Spleen (tissue), 11 donors: ENCODE measurements around the gene PRSS21. TPM values are rescaled to one million over a fixed set of nuclear protein-coding genes. Genes with fewer than 3 reads are reported as not detected.
A peak's percentile ranks its signal among the peaks of the same experiment; 100 is the strongest.

Source experiments
- DNase-seq: peaks from one replicate; pipeline ENCODE4 v3.0.0-alpha.2; 2020
- H3K27ac ChIP-seq, 8 donors: fragments of 200-600 bp; sonication (generic) in 7 of 8; 1 replicate in 4 of 8; 2 replicates in 4 of 8; pipeline versions ENCODE4 v1.5.0 to v1.8.0; 2016 to 2021; ENCODE audit warnings: inconsistent platforms in 4 of 8, mild to moderate bottlenecking in 4 of 8, moderate library complexity in 1 of 8
- H3K27me3 ChIP-seq, 7 donors: fragments of 200-600 bp; sonication (generic) in 6 of 7; replicated peaks in 1 of 7; 1 replicate in 4 of 7; 2 replicates in 3 of 7; pipeline versions ENCODE4 v1.5.0 to v1.8.0; 2016 to 2021; ENCODE audit warnings: inconsistent platforms in 3 of 7, mild to moderate bottlenecking in 1 of 7
- H3K36me3 ChIP-seq, 6 donors: fragments of 200-600 bp; sonication (generic) in 5 of 6; 1 replicate in 4 of 6; 2 replicates in 2 of 6; pipeline versions ENCODE4 v1.5.0 to v1.8.0; 2016 to 2021; ENCODE audit warnings: inconsistent platforms in 2 of 6
- H3K4me1 ChIP-seq, 6 donors: fragments of 200-600 bp; sonication (generic) in 5 of 6; 1 replicate in 3 of 6; 2 replicates in 3 of 6; pipeline versions ENCODE4 v1.5.0 to v1.8.0; 2016 to 2021; ENCODE audit warnings: inconsistent platforms in 3 of 6
- H3K4me3 ChIP-seq, 8 donors: fragments of 200-600 bp; sonication (generic) in 7 of 8; 1 replicate in 4 of 8; 2 replicates in 4 of 8; pipeline versions ENCODE4 v1.5.0 to v1.8.0; 2016 to 2021; ENCODE audit warnings: inconsistent platforms in 4 of 8, mild to moderate bottlenecking in 4 of 8, moderate library complexity in 2 of 8
- H3K9me3 ChIP-seq, 8 donors: fragments of 200-600 bp; sonication (generic) in 7 of 8; 1 replicate in 4 of 8; 2 replicates in 4 of 8; pipeline versions ENCODE4 v1.5.0 to v1.8.0; 2016 to 2021; ENCODE audit warnings: inconsistent platforms in 4 of 8
- CTCF ChIP-seq, 11 experiments: fragments of 200-600 bp in 7 of 11; fragments of 450-650 bp in 4 of 11; sonication (generic) in 4 of 11; IDR thresholded peaks in 8 of 11; conservative IDR thresholded peaks in 3 of 11; 1 replicate in 7 of 11; 2 replicates in 4 of 11; pipeline versions ENCODE4 v1.4.0 to v1.8.0; 2016 to 2021; ENCODE audit warnings: antibody characterized with exemption in 11 of 11, inconsistent platforms in 4 of 11, mild to moderate bottlenecking in 1 of 11
- POLR2A ChIP-seq, 3 donors: fragments of 450-650 bp; IDR thresholded peaks; one replicate each; pipeline ENCODE4 v1.5.1; 2017; ENCODE audit warnings: antibody characterized with exemption in 3 of 3, mild to moderate bottlenecking in 1 of 3
- POLR2AphosphoS5 ChIP-seq, 3 donors: sonication (generic); formaldehyde crosslinking; IDR thresholded peaks; one replicate each; pipeline ENCODE4 v1.5.1; 2017; ENCODE audit warnings: antibody characterized with exemption in 3 of 3
- WGBS, 5 donors: extraction: QIAGEN DNeasy Blood & Tissue Kit in 3 of 5; methylation state at CpG; one replicate each; pipeline versions ENCODE4 v1.1.5 to v1.1.7; 2013 to 2018; 5-methylcytosine and 5-hydroxymethylcytosine counted together
- intact Hi-C: fragments of 100-400 bp; cut with DNase I; formaldehyde crosslinking; loops from one replicate; pipeline ENCODE4 v1.15.0; 2023; ENCODE audit warnings: low total_unique reads
- polyA plus RNA-seq, 3 donors: library from polyadenylated mRNA; stranded (reverse); fragments of 200-250 nt; gene quantifications; one replicate each; pipeline ENCODE4 v1.2.1, GENCODE V29; 2013
- total RNA-seq, 7 donors: library from RNA; depleted of rRNA in 3 of 7; stranded (reverse); fragments of >200 nt in 3 of 7; fragmentation: NEBNext Ultra II Directional in 4 of 7; extraction: Animal tissue kit (Norgen Biotek cat#: 25700) in 4 of 7; gene quantifications; one replicate each; pipeline versions ENCODE4 v1.1.0 to v1.2.1, GENCODE V29; 2016 to 2021
- donor health status: healthy with polysubstance abuse.
- donor health status: DM: no; HTN: no; CAD: no; lungs with moderate emphysema.
- donor health status: DM: no; HTN: no; CAD: no.
- donor health status: Bipolar disorder and iron deficiency.
- donor health status: healthy.
- donor health status: DM: no; HTN: no; CAD: no.
- donor health status: DM: yes; HTN: yes; CAD: no.

Gene PRSS21
- total and polyA plus RNA-seq, 10 donors: 0.49 to 4.9 (median 1.6) TPM

GRCh38 chr16:2769100-2769529, 47.9 kb upstream of the PRSS21 start:
- intact Hi-C loops: no loop called here
- peak; percentile 59 for DNase-seq
- H3K27ac ChIP-seq: peak overlapping the region in 2 of 8 donors; percentile 17 to 21
- no peaks in the 10 kb centered on the region for H3K27me3 ChIP-seq
- H3K4me3 ChIP-seq: no peak overlapping the region
- peak in 2 of 3 donors; percentile 21 to 31 for TF ChIP-seq POLR2AphosphoS5 (IDR thresholded peaks at IDR 0.05)
- no peak for TF ChIP-seq POLR2A (IDR thresholded peaks at IDR 0.05)
- 71 to 88% (median 85%) methylated on average over 10 to 11 of the region's 11 CpGs for WGBS, 5 donors
- no peaks in the 10 kb centered on the region for H3K9me3 ChIP-seq
- H3K36me3 ChIP-seq: peaks cover 16 to 100% (median 98%) of the 10 kb centered on the region in 6 donors
- peaks cover 0 to 49% (median 16%) of the 10 kb centered on the region in 6 donors for H3K4me1 ChIP-seq

DNA sequence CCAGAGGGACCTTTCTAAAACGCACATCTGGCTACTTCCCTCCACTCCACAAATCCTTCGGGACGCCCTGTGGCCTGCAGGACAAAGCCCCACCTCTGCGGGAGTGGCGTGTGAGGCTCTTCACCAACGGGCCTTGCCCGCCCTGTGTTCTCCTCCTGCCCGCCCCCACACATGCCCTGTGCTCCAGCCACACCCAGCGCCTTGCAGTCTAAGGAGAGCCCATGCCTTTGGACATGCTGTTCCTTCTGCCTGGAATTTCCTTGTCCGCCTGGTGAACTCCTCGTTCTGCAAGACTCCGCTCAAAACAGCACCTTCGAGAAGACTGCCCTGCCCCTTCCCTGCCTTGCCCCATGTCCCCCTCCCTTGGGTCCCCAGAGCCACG, 47.4 kb upstream of the PRSS21 start:
- Histone ChIP-seq H3K9me3 (no peaks in the 10 kb centered on the region), H3K27me3 (no peaks in the 10 kb centered on the region), H3K4me1 (peaks cover 0 to 55% (median 19%) of the 10 kb centered on the region in 6 donors), H3K27ac (peak overlapping the region in 1 of 8 donors; percentile 34), H3K4me3 (no peak overlapping the region), H3K36me3 (peaks cover 16 to 100% (median 98%) of the 10 kb centered on the region in 6 donors)
- intact Hi-C loops: no loop called here
- WGBS, 5 donors: 74 to 87% (median 82%) methylated on average over 14 of the region's 14 CpGs
- peak; percentile 59 for DNase-seq
- no peak for TF ChIP-seq POLR2AphosphoS5 (IDR thresholded peaks at IDR 0.05)
- no peak for TF ChIP-seq CTCF (IDR thresholded peaks at IDR 0.05 in 8 of 11, conservative IDR thresholded peaks at IDR 0.05 in 3 of 11)
- TF ChIP-seq POLR2A (IDR thresholded peaks at IDR 0.05): no peak

GRCh38 chr16:2770057-2770951, 46.7 kb upstream of the PRSS21 start:
- intact Hi-C loops: no loop called here
- WGBS, 5 donors: 83 to 89% (median 84%) methylated on average over 20 to 32 of the region's 32 CpGs
- H3K4me1 ChIP-seq: peaks cover 3 to 61% (median 25%) of the 10 kb centered on the region in 6 donors
- no peak for TF ChIP-seq CTCF (IDR thresholded peaks at IDR 0.05 in 8 of 11, conservative IDR thresholded peaks at IDR 0.05 in 3 of 11)
- peak; percentile 62 to 79 (median 66) for TF ChIP-seq POLR2AphosphoS5 (IDR thresholded peaks at IDR 0.05)
- peak overlapping the region in 3 of 8 donors; percentile 26 to 35 (median 34) for H3K27ac ChIP-seq
- H3K4me3 ChIP-seq: no peak overlapping the region
- peaks cover 16 to 100% (median 95%) of the 10 kb centered on the region in 6 donors for H3K36me3 ChIP-seq
- DNase-seq: peak; percentile 69
- H3K27me3 ChIP-seq: no peaks in the 10 kb centered on the region
- no peaks in the 10 kb centered on the region for H3K9me3 ChIP-seq

GRCh38 chr16:2771496-2772402, 45.3 kb upstream of the PRSS21 start:
- 77 to 85% (median 84%) methylated on average over 12 to 18 of the region's 18 CpGs for WGBS, 5 donors
- peak; percentile 68 for DNase-seq

More at GRCh38 chr16:2771496-2772402, 45.3 kb upstream of the PRSS21 start:
- no peaks in the 10 kb centered on the region for H3K27me3 ChIP-seq
- H3K9me3 ChIP-seq: no peaks in the 10 kb centered on the region
- H3K27ac ChIP-seq: peak overlapping the region in 2 of 8 donors; percentile 34 to 35
- H3K4me3 ChIP-seq: no peak overlapping the region
- peaks cover 12 to 90% (median 81%) of the 10 kb centered on the region in 6 donors for H3K36me3 ChIP-seq
- intact Hi-C loops: no loop called here
- peaks cover 12 to 75% (median 38%) of the 10 kb centered on the region in 6 donors for H3K4me1 ChIP-seq
- TF ChIP-seq CTCF (IDR thresholded peaks at IDR 0.05 in 8 of 11, conservative IDR thresholded peaks at IDR 0.05 in 3 of 11): no peak
- peak; percentile 45 to 63 (median 52) for TF ChIP-seq POLR2AphosphoS5 (IDR thresholded peaks at IDR 0.05)
- no peak for TF ChIP-seq POLR2A (IDR thresholded peaks at IDR 0.05)
